GM12878 (cell line): ENCODE measurements around the gene PLEKHA6. TPM values are rescaled to one million over a fixed set of nuclear protein-coding genes. Genes with fewer than 3 reads are reported as not detected.

Experiments used
- ATAC-seq: fragments of 200-7000 bp; cut with Tn5 transposase; 3 replicates; pipeline ENCODE4 v1.9.1; 2020; ENCODE audit warnings: mild to moderate bottlenecking, moderate library complexity
- BruUV-seq: library from RNA; stranded (reverse); fragments of 400-500 nt; replicated peaks from 2 replicates; lab custom pipeline; 2021; lab: Mats Ljungman, UMichigan
- CTCF ChIA-PET: fragments of 300-600 bp; sonication (Branson Sonifier 250); formaldehyde crosslinking; extraction: SDS; loops from one replicate; lab custom pipeline; 2021; ENCODE audit warnings: inconsistent platforms; lab: Yijun Ruan, JAX
- POLR2A ChIA-PET: fragments of 350-600 bp; formaldehyde crosslinking; extraction: SDS; loops from one replicate; lab custom pipeline; 2021; ENCODE audit warnings: inconsistent platforms; lab: Charles Lee
- RAD21 ChIA-PET: fragments of 300-600 bp; sonication (Branson Sonifier 250); formaldehyde crosslinking; loops from one replicate; lab custom pipeline; 2023; ENCODE audit warnings: antibody characterized with exemption; ENCODE audit not compliant: unreplicated experiment; lab: Charles Lee
- SMC1A ChIA-PET: fragments of 300-600 bp; sonication (Branson Sonifier 250); formaldehyde crosslinking; loops from one replicate; lab custom pipeline; 2023; ENCODE audit not compliant: unreplicated experiment, uncharacterized antibody; lab: Charles Lee
- DNase-seq: peaks from one replicate; pipeline ENCODE4 v3.0.0-alpha.2; 2011; ENCODE audit warnings: low read depth, low spot score
- FAIRE-seq: peaks from 3 replicates; lab custom pipeline; 2011; peaks lifted over from hg19 to GRCh38; lab: Jason Lieb, UNC
- H2AFZ ChIP-seq: 2 replicates; pipeline ENCODE4 v1.6.0; 2011; ENCODE audit warnings: low read depth, low read length, control low read depth; ENCODE audit not compliant: control insufficient read depth
- H3K27ac ChIP-seq: 2 replicates; pipeline ENCODE4 v1.5.1; 2011; ENCODE audit warnings: control low read depth; ENCODE audit not compliant: control insufficient read depth, insufficient read depth
- H3K27me3 ChIP-seq, 2 experiments: replicated peaks in 1 of 2; 2 replicates each; pipeline versions ENCODE4 v1.6.0 to v1.6.1; 2011; ENCODE audit warnings: low read length in 1 of 2; ENCODE audit not compliant: control insufficient read depth in 2 of 2, insufficient read depth in 2 of 2
- H3K36me3 ChIP-seq, 2 experiments: 2 replicates each; pipeline ENCODE4 v1.5.1; 2011; ENCODE audit warnings: low read length in 1 of 2; ENCODE audit not compliant: control insufficient read depth in 2 of 2, insufficient read depth in 2 of 2
- H3K4me1 ChIP-seq: 2 replicates; pipeline ENCODE4 v1.6.1; 2011; ENCODE audit warnings: mild to moderate bottlenecking, low read length, moderate library complexity, mixed read lengths; ENCODE audit not compliant: control insufficient read depth, insufficient read depth
- H3K4me2 ChIP-seq: 2 replicates; pipeline ENCODE4 v1.6.0; 2011; ENCODE audit warnings: control low read depth; ENCODE audit not compliant: control insufficient read depth, insufficient read depth
- H3K4me3 ChIP-seq: fragments of 200-600 bp; sonication (generic); 2 replicates; pipeline ENCODE4 v1.5.1; 2016
- H3K79me2 ChIP-seq: 2 replicates; pipeline ENCODE4 v1.6.0; 2011; ENCODE audit warnings: low read length; ENCODE audit not compliant: control insufficient read depth, insufficient read depth
- H3K9ac ChIP-seq: 2 replicates; pipeline ENCODE4 v1.8.0; 2011; ENCODE audit warnings: low read length, control low read depth, mixed read lengths; ENCODE audit not compliant: control insufficient read depth, insufficient read depth
- H3K9me3 ChIP-seq: replicated peaks from 3 replicates; pipeline ENCODE4 v1.5.1; 2011; ENCODE audit warnings: mild to moderate bottlenecking, low read length; ENCODE audit not compliant: control insufficient read depth, insufficient read depth
- H4K20me1 ChIP-seq: 2 replicates; pipeline ENCODE4 v1.6.0; 2011; ENCODE audit not compliant: control insufficient read depth, insufficient read depth
- BACH1 ChIP-seq: fragments of 450-650 bp; IDR thresholded peaks from 2 replicates; pipeline ENCODE4 v1.6.1; 2017; ENCODE audit warnings: mild to moderate bottlenecking, borderline replicate concordance
- BHLHE40 ChIP-seq, 2 experiments: fragments of 450-650 bp in 1 of 2; IDR thresholded peaks; 2 replicates each; pipeline ENCODE4 v1.6.1; 2011 to 2017; ENCODE audit warnings: low read depth in 2 of 2, borderline replicate concordance in 1 of 2, improper control_type of control experiment in 1 of 2, low read length in 1 of 2, mild to moderate bottlenecking in 1 of 2
- EGR1 ChIP-seq, 2 experiments: IDR thresholded peaks; 1 replicate in 1 of 2; 2 replicates in 1 of 2; pipeline ENCODE4 v1.6.1; 2011 to 2012; ENCODE audit warnings: low read depth in 2 of 2, low read length in 2 of 2, borderline replicate concordance in 1 of 2, mild to moderate bottlenecking in 1 of 2, moderate library complexity in 1 of 2
- FOXK2 ChIP-seq: fragments of 450-650 bp; IDR thresholded peaks from 2 replicates; pipeline ENCODE4 v1.6.1; 2017; ENCODE audit warnings: mild to moderate bottlenecking, moderate library complexity
- MEF2B ChIP-seq: fragments of 450-650 bp; IDR thresholded peaks from 2 replicates; pipeline ENCODE4 v1.6.1; 2018; ENCODE audit warnings: mild to moderate bottlenecking, moderate library complexity; ENCODE audit not compliant: partially characterized antibody, poor library complexity, severe bottlenecking
- NFIC ChIP-seq: IDR thresholded peaks from 2 replicates; pipeline ENCODE4 v1.6.1; 2012; ENCODE audit warnings: low read depth, mild to moderate bottlenecking, inconsistent platforms, low read length, moderate library complexity
- NR2F1 ChIP-seq: fragments of 450-650 bp; conservative IDR thresholded peaks from 2 replicates; pipeline ENCODE4 v1.6.1; 2017; ENCODE audit warnings: mild to moderate bottlenecking
- POLR2A ChIP-seq: IDR thresholded peaks from 2 replicates; pipeline ENCODE4 v1.6.1; 2011; ENCODE audit warnings: low read depth, mild to moderate bottlenecking, low read length
- TCF3 ChIP-seq: IDR thresholded peaks from 2 replicates; pipeline ENCODE4 v1.6.1; 2012; ENCODE audit warnings: low read depth, mild to moderate bottlenecking, low read length, borderline replicate concordance; ENCODE audit not compliant: insufficient read depth
- WGBS: methylation state at CpG from one replicate; pipeline ENCODE4 v1.1.6; 2016; ENCODE audit warnings: low lambda C conversion rate; ENCODE audit not compliant: insufficient replicate concordance, insufficient coverage; ENCODE audit errors: missing lambda C conversion rate; 5-methylcytosine and 5-hydroxymethylcytosine counted together
- in situ Hi-C: fragments of 300-500 bp; cut with MboI; formaldehyde crosslinking; loops from 9 replicates; pipeline ENCODE4 v1.14.3; 2018; ENCODE audit warnings: mixed read lengths
- intact Hi-C: fragments of 100-400 bp; cut with micrococcal nuclease; formaldehyde crosslinking; loops from one replicate; pipeline ENCODE4 v1.14.2; 2022; ENCODE audit not compliant: unreplicated experiment
- polyA plus RNA-seq, 11 experiments: library from polyadenylated mRNA; depleted of rRNA in 4 of 11; unstranded in 6 of 11; stranded (reverse) in 5 of 11; fragments of >200 nt; fragmentation: Nextera tagmentation in 4 of 11; fragmentation: Illumina TruSeq in 1 of 11; extraction: Ambion mirVana in 4 of 11; extraction: Trizol in 1 of 11; gene quantifications; 1 replicate in 1 of 11; 2 replicates in 10 of 11; pipeline versions ENCODE4 v1.2.1 to v1.2.3, GENCODE V29; 2011 to 2016; ENCODE audit warnings: inconsistent platforms in 2 of 11, missing spikeins in 2 of 11, low read depth in 1 of 11
- total RNA-seq, 4 experiments: library from RNA; depleted of rRNA in 3 of 4; stranded (reverse); fragments of >200 nt in 3 of 4; fragmentation: Illumina TruSeq in 1 of 4; extraction: Trizol in 1 of 4; gene quantifications; 2 replicates each; pipeline versions ENCODE4 v1.2.1 to v1.2.3, GENCODE V29; 2013 to 2021
- TF ChIP-seq, protein P1 (sequence below): fragments of 450-650 bp; IDR thresholded peaks from 2 replicates; pipeline ENCODE4 v1.6.1; 2017; ENCODE audit warnings: borderline replicate concordance

The PLEKHA6 gene
- total and polyA plus RNA-seq, 10 of the 15 experiments (the other 5 are each of a cell fraction or from before 2014, with no cell fraction given) = 0.04 to 0.81 (median 0.19) TPM; not detected in 4

DNA sequence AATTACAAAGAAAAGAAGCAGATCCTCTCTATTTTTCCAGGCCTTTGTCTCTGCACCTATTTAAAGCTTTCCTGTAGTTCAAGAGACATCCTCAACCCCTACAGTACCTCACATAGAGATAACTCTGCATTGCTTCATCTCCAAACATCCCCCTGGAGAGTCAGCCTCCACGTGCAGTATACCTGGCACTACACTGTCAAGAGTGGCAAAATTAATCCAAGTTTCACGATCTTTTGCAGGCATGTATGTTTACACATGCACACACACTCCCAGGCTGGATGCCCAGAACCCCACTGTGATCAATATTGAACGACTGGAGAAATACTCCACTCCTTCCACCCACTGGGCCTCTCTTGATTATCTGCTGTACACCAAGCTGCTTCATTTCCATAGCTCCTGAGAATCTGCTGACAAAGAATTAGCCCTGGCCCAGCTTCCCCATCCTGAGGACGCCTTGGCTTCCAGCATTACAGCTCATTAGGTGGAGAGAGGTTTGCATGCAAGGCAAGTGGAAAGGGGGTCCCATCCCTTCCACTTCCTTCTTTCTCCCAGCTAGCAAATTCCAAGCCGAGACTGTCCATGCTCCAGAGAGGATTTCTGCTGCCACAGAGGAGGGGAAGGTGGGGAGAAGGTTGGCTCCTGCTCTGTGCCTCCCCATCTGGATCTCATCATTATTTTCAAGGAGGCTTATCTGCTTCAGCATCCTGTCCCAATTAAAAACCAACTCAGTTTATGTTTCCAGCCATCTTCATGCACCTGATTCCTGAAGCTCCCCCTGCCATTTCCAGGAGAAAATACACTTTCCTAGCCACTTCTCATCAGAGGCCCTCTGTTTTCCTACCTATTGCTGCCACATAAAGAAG, 79.4 kb downstream of the PLEKHA6 start:
- no peaks in the 10 kb centered on the region for H3K36me3 ChIP-seq
- FAIRE-seq (no peak), ATAC-seq (no peak), DNase-seq (no peak)
- SMC1A ChIA-PET = interaction anchor here (1.5 to 1.9 kb wide), 2 partner anchors 16 to 115 kb away, joined by 3 to 4 read pairs; no protein-coding TSS in a partner anchor
- no peak overlapping the region for H3K27ac ChIP-seq
- intact Hi-C loops = no loop called here
- RAD21 ChIA-PET = no interaction called here
- BruUV-seq = no TSS peak
- H3K4me3 ChIP-seq = no peak overlapping the region
- H3K9ac ChIP-seq = no peak overlapping the region
- H3K79me2 ChIP-seq = no peaks in the 10 kb centered on the region
- H4K20me1 ChIP-seq = no peaks in the 10 kb centered on the region
- H3K4me2 ChIP-seq = no peak overlapping the region
- TF ChIP-seq TCF3 (no peak), FOXK2 (no peak), BACH1 (no peak), MEF2B (no peak), POLR2A (no peak), EGR1 (IDR thresholded peaks at IDR 0.05; ENCODE audit: borderline replicate concordance in 1 of 2, low read depth in 2 of 2, low read length in 2 of 2) (no peak), BHLHE40 (IDR thresholded peaks at IDR 0.05; ENCODE audit: borderline replicate concordance in 1 of 2, low read depth in 2 of 2, low read length in 1 of 2) (no peak), NR2F1 (no peak), NFIC (no peak)
- TF ChIP-seq, protein P1, sequence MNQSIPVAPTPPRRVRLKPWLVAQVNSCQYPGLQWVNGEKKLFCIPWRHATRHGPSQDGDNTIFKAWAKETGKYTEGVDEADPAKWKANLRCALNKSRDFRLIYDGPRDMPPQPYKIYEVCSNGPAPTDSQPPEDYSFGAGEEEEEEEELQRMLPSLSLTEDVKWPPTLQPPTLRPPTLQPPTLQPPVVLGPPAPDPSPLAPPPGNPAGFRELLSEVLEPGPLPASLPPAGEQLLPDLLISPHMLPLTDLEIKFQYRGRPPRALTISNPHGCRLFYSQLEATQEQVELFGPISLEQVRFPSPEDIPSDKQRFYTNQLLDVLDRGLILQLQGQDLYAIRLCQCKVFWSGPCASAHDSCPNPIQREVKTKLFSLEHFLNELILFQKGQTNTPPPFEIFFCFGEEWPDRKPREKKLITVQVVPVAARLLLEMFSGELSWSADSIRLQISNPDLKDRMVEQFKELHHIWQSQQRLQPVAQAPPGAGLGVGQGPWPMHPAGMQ = no peak
- POLR2A ChIA-PET = no interaction called here
- 0% methylated on average over 5 of the region's 5 CpGs for WGBS
- H3K4me1 ChIP-seq = no peaks in the 10 kb centered on the region
- peaks cover 0 to 10% of the 10 kb centered on the region in 2 experiments for H3K27me3 ChIP-seq
- H2AFZ ChIP-seq = no peak overlapping the region
- no peaks in the 10 kb centered on the region for H3K9me3 ChIP-seq
- in situ Hi-C loops = no loop called here
- CTCF ChIA-PET = interaction anchor here (1.7 kb wide), 1 partner anchor 33 kb away, joined by 6 read pairs; no protein-coding TSS in a partner anchor
